ENCODE measurements around the gene PCID2. TPM values are rescaled to one million over a fixed set of nuclear protein-coding genes. Genes with fewer than 3 reads are reported as not detected.

The PCID2 gene
- total and polyA plus RNA-seq, 8 donors, result 25.9 to 81.7 (median 40.9) TPM

GRCh38 chr13:113169277-113170272 lies 38.9 kb downstream of the PCID2 start:
- Histone ChIP-seq H3K4me3 (no peak overlapping the region), H3K4me1 (peaks cover 12 to 29% (median 19%) of the 10 kb centered on the region in 4 donors), H3K36me3 (peaks cover under 1 to 59% (median 32%) of the 10 kb centered on the region in 4 donors), H3K27me3 (peaks cover 0 to under 1% (median 0%) of the 10 kb centered on the region in 3 donors), H3K27ac (peak overlapping the region in 3 of 5 donors; percentile 29 to 42 (median 30)), H3K9me3 (peaks cover 0 to 5% (median 0%) of the 10 kb centered on the region in 4 donors)
- DNase-seq, result peak in 1 of 2 donors; percentile 59
- 54 to 69% (median 61%) methylated on average over 13 of the region's 13 CpGs for WGBS, 5 donors
- intact Hi-C loops (cut with DNase I; ENCODE audit: low total_unique reads), result no loop called here
- TF ChIP-seq, protein P1, sequence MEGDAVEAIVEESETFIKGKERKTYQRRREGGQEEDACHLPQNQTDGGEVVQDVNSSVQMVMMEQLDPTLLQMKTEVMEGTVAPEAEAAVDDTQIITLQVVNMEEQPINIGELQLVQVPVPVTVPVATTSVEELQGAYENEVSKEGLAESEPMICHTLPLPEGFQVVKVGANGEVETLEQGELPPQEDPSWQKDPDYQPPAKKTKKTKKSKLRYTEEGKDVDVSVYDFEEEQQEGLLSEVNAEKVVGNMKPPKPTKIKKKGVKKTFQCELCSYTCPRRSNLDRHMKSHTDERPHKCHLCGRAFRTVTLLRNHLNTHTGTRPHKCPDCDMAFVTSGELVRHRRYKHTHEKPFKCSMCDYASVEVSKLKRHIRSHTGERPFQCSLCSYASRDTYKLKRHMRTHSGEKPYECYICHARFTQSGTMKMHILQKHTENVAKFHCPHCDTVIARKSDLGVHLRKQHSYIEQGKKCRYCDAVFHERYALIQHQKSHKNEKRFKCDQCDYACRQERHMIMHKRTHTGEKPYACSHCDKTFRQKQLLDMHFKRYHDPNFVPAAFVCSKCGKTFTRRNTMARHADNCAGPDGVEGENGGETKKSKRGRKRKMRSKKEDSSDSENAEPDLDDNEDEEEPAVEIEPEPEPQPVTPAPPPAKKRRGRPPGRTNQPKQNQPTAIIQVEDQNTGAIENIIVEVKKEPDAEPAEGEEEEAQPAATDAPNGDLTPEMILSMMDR (IDR thresholded peaks at IDR 0.05), result no peak
- TF ChIP-seq POLR2AphosphoS5 (IDR thresholded peaks at IDR 0.05), result no peak

DNA sequence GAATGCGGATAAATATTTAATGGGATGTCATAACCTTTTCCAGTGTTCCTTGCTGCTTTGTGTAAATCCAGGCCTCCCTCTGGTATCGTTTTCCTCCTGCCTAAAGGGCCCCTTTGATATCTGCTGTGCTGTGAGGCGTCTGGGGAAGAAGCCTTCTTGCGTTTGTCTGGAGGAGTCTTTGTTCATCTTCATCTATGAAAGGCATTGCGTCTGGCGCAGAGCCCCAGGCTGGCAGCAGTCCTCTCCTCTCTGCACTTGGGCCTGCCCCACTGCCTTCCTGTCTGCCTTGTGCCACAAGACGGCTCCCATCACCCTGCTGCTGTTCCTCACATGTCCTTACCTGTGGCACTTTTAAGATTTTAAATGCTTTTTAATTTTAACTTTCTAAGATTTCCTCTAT lies 40.3 kb downstream of the PCID2 start:
- 84 to 94% (median 90%) methylated on average over 7 of the region's 7 CpGs for WGBS, 5 donors
- TF ChIP-seq EP300 (IDR thresholded peaks at IDR 0.05) (no peak), POLR2AphosphoS5 (IDR thresholded peaks at IDR 0.05) (no peak), POLR2A (IDR thresholded peaks at IDR 0.05) (no peak)
- TF ChIP-seq, protein P1 (IDR thresholded peaks at IDR 0.05), result no peak

GRCh38 chr13:113167575-113167974 lies 40.9 kb downstream of the PCID2 start:
- WGBS, 5 donors, result 96 to 99% (median 98%) methylated on average over 3 of the region's 3 CpGs
- peaks cover 8 to 25% (median 20%) of the 10 kb centered on the region in 4 donors for H3K4me1 ChIP-seq
- DNase-seq, result no peak
- H3K4me3 ChIP-seq, result no peak overlapping the region
- peaks cover 0 to 41% (median 20%) of the 10 kb centered on the region in 4 donors for H3K36me3 ChIP-seq
- H3K9me3 ChIP-seq, result peaks cover 0 to 5% (median 0%) of the 10 kb centered on the region in 4 donors
- intact Hi-C loops (cut with DNase I; ENCODE audit: low total_unique reads), result no loop called here
- peaks cover 0 to 19% (median 19%) of the 10 kb centered on the region in 3 donors for H3K27me3 ChIP-seq
- TF ChIP-seq EP300 (IDR thresholded peaks at IDR 0.05), result no peak
- TF ChIP-seq, protein P1 (IDR thresholded peaks at IDR 0.05), result no peak
- no peak for TF ChIP-seq POLR2AphosphoS5 (IDR thresholded peaks at IDR 0.05)
- no peak for TF ChIP-seq POLR2A (IDR thresholded peaks at IDR 0.05)
- H3K27ac ChIP-seq, result no peak overlapping the region

More for the DNA sequence above, 40.3 kb downstream of the PCID2 start:
- peaks cover 0 to 5% (median 0%) of the 10 kb centered on the region in 4 donors for H3K9me3 ChIP-seq
- intact Hi-C loops (cut with DNase I; ENCODE audit: low total_unique reads), result no loop called here
- no peak overlapping the region for H3K27ac ChIP-seq
- peaks cover 12 to 29% (median 19%) of the 10 kb centered on the region in 4 donors for H3K4me1 ChIP-seq
- H3K27me3 ChIP-seq, result peaks cover 0 to 14% (median 12%) of the 10 kb centered on the region in 3 donors
- peaks cover 0 to 47% (median 25%) of the 10 kb centered on the region in 4 donors for H3K36me3 ChIP-seq
- no peak for DNase-seq
- no peak overlapping the region for H3K4me3 ChIP-seq

GRCh38 chr13:113167155-113167554 lies 41.3 kb downstream of the PCID2 start:
- Histone ChIP-seq H3K27ac (no peak overlapping the region), H3K36me3 (peaks cover 0 to 37% (median 18%) of the 10 kb centered on the region in 4 donors), H3K4me1 (peaks cover 6 to 21% (median 16%) of the 10 kb centered on the region in 4 donors), H3K27me3 (peaks cover 0 to 19% (median 19%) of the 10 kb centered on the region in 3 donors), H3K4me3 (no peak overlapping the region), H3K9me3 (peaks cover 0 to 5% (median 0%) of the 10 kb centered on the region in 4 donors)
- TF ChIP-seq POLR2AphosphoS5 (IDR thresholded peaks at IDR 0.05) (no peak), EP300 (IDR thresholded peaks at IDR 0.05) (no peak), POLR2A (IDR thresholded peaks at IDR 0.05) (no peak)
- TF ChIP-seq, protein P1 (IDR thresholded peaks at IDR 0.05), result no peak
- no peak for DNase-seq
- intact Hi-C loops (cut with DNase I; ENCODE audit: low total_unique reads), result no loop called here
- WGBS, 5 donors, result 85 to 96% (median 91%) methylated on average over 10 of the region's 10 CpGs

All from stomach (tissue), 9 donors.